Measurements from ENCODE around the gene COLEC11.

COLEC11 gene

DNA sequence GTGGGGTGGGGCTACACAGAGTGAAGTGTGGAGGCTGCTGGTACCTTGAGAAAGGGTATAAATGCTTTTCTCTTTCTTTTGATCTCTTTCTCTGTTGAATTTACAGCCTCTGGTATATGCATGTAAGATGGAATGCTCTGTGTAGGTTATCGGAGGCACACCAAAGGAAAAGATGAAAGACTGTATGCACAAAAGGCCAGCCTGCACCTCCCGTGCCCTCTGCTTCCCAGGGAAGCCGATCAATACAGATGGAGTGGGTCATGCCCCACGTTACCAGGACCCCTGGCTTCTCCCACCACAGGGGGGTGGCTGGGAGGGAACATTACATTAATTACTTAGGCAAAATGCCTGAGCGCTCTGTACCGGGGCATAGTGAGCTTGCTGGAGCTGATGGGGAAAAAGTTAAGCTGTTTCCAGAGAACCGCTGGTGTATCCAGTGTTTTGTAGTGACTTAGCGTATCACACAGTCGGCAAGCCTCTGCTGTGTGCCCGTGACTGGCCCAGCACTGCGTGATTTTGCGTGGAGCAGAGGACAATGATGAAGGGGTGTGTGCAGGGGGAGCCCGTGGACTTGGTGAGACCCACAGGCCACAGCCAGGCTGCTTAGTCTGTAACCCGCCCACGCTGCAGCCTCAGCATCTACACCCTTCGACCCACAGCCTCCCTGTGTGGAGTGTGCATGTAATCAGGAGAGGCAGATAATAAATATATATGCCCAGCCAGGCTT, 71.1 kb downstream of the COLEC11 start:
- Histone ChIP-seq H3K36me3 (ENCODE audit: insufficient read depth, low read length) (no peaks in the 10 kb centered on the region), H3K4me3 (ENCODE audit: low read depth in 1 of 2, low read length in 2 of 2) (no peak overlapping the region)

GRCh38 chr2:3666613-3666975, 71.7 kb downstream of the COLEC11 start:
- H3K27ac ChIP-seq (ENCODE audit: low read depth, low read length) = no peak overlapping the region
- H3K27me3 ChIP-seq (ENCODE audit: control insufficient read depth in 1 of 2, insufficient read depth in 2 of 2, low read length in 2 of 2) = no peaks in the 10 kb centered on the region
- no peak overlapping the region for H3K4me3 ChIP-seq (ENCODE audit: low read depth in 1 of 2, low read length in 2 of 2)
- no peaks in the 10 kb centered on the region for H3K9me3 ChIP-seq (ENCODE audit: low read length)
- no peaks in the 10 kb centered on the region for H3K36me3 ChIP-seq (ENCODE audit: insufficient read depth, low read length)
- no peak overlapping the region for H3K9ac ChIP-seq (ENCODE audit: low read length)
- H3K4me1 ChIP-seq (ENCODE audit: insufficient read depth, low read length) = no peaks in the 10 kb centered on the region

More for the DNA sequence above, 71.1 kb downstream of the COLEC11 start:
- no peak overlapping the region for H3K27ac ChIP-seq (ENCODE audit: low read depth, low read length)
- H3K4me1 ChIP-seq (ENCODE audit: insufficient read depth, low read length) = no peaks in the 10 kb centered on the region
- H3K9me3 ChIP-seq (ENCODE audit: low read length) = no peaks in the 10 kb centered on the region
- no peaks in the 10 kb centered on the region for H3K27me3 ChIP-seq (ENCODE audit: control insufficient read depth in 1 of 2, insufficient read depth in 2 of 2, low read length in 2 of 2)
- no peak overlapping the region for H3K9ac ChIP-seq (ENCODE audit: low read length)

- Histone ChIP-seq H3K36me3 (ENCODE audit: insufficient read depth, low read length) (no peaks in the 10 kb centered on the region), H3K4me3 (ENCODE audit: low read depth in 1 of 2, low read length in 2 of 2) (no peak overlapping the region), H3K27ac (ENCODE audit: low read depth, low read length) (no peak overlapping the region), H3K9me3 (ENCODE audit: low read length) (no peaks in the 10 kb centered on the region), H3K9ac (ENCODE audit: low read length) (no peak overlapping the region), H3K4me1 (ENCODE audit: insufficient read depth, low read length) (no peaks in the 10 kb centered on the region), H3K27me3 (ENCODE audit: control insufficient read depth in 1 of 2, insufficient read depth in 2 of 2, low read length in 2 of 2) (no peaks in the 10 kb centered on the region)
Observed at GRCh38 chr2:3667151-3667631, 72.3 kb downstream of the COLEC11 start.

DNA sequence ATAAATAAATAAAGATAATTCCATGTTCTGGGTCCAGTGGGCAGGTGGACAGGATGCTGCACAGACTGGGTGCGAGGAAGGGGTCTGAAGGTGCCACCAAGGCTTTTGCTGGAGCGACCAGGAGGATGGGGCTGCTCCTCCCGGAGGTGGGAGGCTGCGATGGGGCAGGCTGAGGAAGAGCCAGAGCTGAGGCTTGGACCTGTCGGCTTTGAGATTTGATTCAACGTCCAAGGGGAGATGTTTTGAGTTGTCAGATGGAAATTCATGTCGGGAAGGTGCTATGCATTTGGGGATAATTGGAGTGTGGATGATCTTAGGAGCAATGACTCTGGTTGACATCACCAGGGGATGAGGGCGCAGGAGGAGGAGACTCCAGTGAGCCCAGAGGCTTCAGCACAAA, 74.7 kb downstream of the COLEC11 start:
- no peaks in the 10 kb centered on the region for H3K9me3 ChIP-seq (ENCODE audit: low read length)
- no peaks in the 10 kb centered on the region for H3K36me3 ChIP-seq (ENCODE audit: insufficient read depth, low read length)
- no peak overlapping the region for H3K9ac ChIP-seq (ENCODE audit: low read length)
- no peak overlapping the region for H3K4me3 ChIP-seq (ENCODE audit: low read depth in 1 of 2, low read length in 2 of 2)
- H3K27ac ChIP-seq (ENCODE audit: low read depth, low read length) = no peak overlapping the region
- H3K27me3 ChIP-seq (ENCODE audit: control insufficient read depth in 1 of 2, insufficient read depth in 2 of 2, low read length in 2 of 2) = no peaks in the 10 kb centered on the region
- no peaks in the 10 kb centered on the region for H3K4me1 ChIP-seq (ENCODE audit: insufficient read depth, low read length)

- Histone ChIP-seq H3K36me3 (ENCODE audit: insufficient read depth, low read length) (no peaks in the 10 kb centered on the region), H3K9me3 (ENCODE audit: low read length) (no peaks in the 10 kb centered on the region), H3K4me3 (ENCODE audit: low read depth in 1 of 2, low read length in 2 of 2) (no peak overlapping the region), H3K4me1 (ENCODE audit: insufficient read depth, low read length) (no peaks in the 10 kb centered on the region), H3K27ac (ENCODE audit: low read depth, low read length) (no peak overlapping the region), H3K27me3 (ENCODE audit: control insufficient read depth in 1 of 2, insufficient read depth in 2 of 2, low read length in 2 of 2) (no peaks in the 10 kb centered on the region), H3K9ac (ENCODE audit: low read length) (no peak overlapping the region)
Observed at GRCh38 chr2:3670376-3670775, 75.5 kb downstream of the COLEC11 start.

DNA sequence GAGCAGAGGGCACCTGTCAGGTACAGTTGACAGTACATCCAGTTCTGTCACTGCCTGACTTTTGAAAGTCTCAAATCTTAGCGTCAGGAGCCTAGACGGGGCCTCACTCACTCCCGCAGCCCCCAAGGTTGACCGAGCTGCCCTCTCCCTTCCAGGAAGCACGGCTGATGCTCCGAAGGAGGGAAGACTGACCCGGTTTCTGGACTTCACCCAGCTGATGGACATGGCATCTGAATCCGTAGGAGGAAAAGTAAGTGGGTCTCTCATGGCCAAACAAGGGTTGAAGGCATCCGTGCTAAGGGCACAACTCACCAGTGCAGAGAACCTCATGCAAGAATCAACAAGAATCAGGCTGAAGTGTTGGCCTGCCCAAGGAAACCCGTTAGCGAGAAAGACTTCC, 76.0 kb downstream of the COLEC11 start:
- Histone ChIP-seq H3K4me1 (ENCODE audit: insufficient read depth, low read length) (no peaks in the 10 kb centered on the region), H3K27ac (ENCODE audit: low read depth, low read length) (no peak overlapping the region), H3K9ac (ENCODE audit: low read length) (no peak overlapping the region), H3K27me3 (ENCODE audit: control insufficient read depth in 1 of 2, insufficient read depth in 2 of 2, low read length in 2 of 2) (no peaks in the 10 kb centered on the region), H3K4me3 (ENCODE audit: low read depth in 1 of 2, low read length in 2 of 2) (no peak overlapping the region), H3K36me3 (ENCODE audit: insufficient read depth, low read length) (no peaks in the 10 kb centered on the region), H3K9me3 (ENCODE audit: low read length) (no peaks in the 10 kb centered on the region)

- no peak overlapping the region for H3K27ac ChIP-seq (ENCODE audit: low read depth, low read length)
- H3K36me3 ChIP-seq (ENCODE audit: insufficient read depth, low read length) = no peaks in the 10 kb centered on the region
- H3K27me3 ChIP-seq (ENCODE audit: control insufficient read depth in 1 of 2, insufficient read depth in 2 of 2, low read length in 2 of 2) = no peaks in the 10 kb centered on the region
- H3K9me3 ChIP-seq (ENCODE audit: low read length) = no peaks in the 10 kb centered on the region
- H3K4me1 ChIP-seq (ENCODE audit: insufficient read depth, low read length) = no peaks in the 10 kb centered on the region
- no peak overlapping the region for H3K4me3 ChIP-seq (ENCODE audit: low read depth in 1 of 2, low read length in 2 of 2)
- H3K9ac ChIP-seq (ENCODE audit: low read length) = no peak overlapping the region
Observed at GRCh38 chr2:3672861-3673678, 78.2 kb downstream of the COLEC11 start.

GRCh38 chr2:3674066-3674845, 79.3 kb downstream of the COLEC11 start:
- Histone ChIP-seq H3K4me1 (ENCODE audit: insufficient read depth, low read length) (no peaks in the 10 kb centered on the region), H3K9ac (ENCODE audit: low read length) (no peak overlapping the region), H3K27me3 (ENCODE audit: control insufficient read depth in 1 of 2, insufficient read depth in 2 of 2, low read length in 2 of 2) (no peaks in the 10 kb centered on the region), H3K4me3 (ENCODE audit: low read depth in 1 of 2, low read length in 2 of 2) (no peak overlapping the region), H3K36me3 (ENCODE audit: insufficient read depth, low read length) (no peaks in the 10 kb centered on the region), H3K9me3 (ENCODE audit: low read length) (no peaks in the 10 kb centered on the region), H3K27ac (ENCODE audit: low read depth, low read length) (no peak overlapping the region)

GRCh38 chr2:3675687-3676086, 80.8 kb downstream of the COLEC11 start:
- H3K36me3 ChIP-seq (ENCODE audit: insufficient read depth, low read length) = no peaks in the 10 kb centered on the region
- no peaks in the 10 kb centered on the region for H3K4me1 ChIP-seq (ENCODE audit: insufficient read depth, low read length)
- H3K4me3 ChIP-seq (ENCODE audit: low read depth in 1 of 2, low read length in 2 of 2) = no peak overlapping the region
- H3K9me3 ChIP-seq (ENCODE audit: low read length) = no peaks in the 10 kb centered on the region
- H3K27ac ChIP-seq (ENCODE audit: low read depth, low read length) = no peak overlapping the region
- H3K27me3 ChIP-seq (ENCODE audit: control insufficient read depth in 1 of 2, insufficient read depth in 2 of 2, low read length in 2 of 2) = no peaks in the 10 kb centered on the region
- no peak overlapping the region for H3K9ac ChIP-seq (ENCODE audit: low read length)

- H3K4me3 ChIP-seq (ENCODE audit: low read depth in 1 of 2, low read length in 2 of 2) = no peak overlapping the region
- no peaks in the 10 kb centered on the region for H3K4me1 ChIP-seq (ENCODE audit: insufficient read depth, low read length)
- no peaks in the 10 kb centered on the region for H3K27me3 ChIP-seq (ENCODE audit: control insufficient read depth in 1 of 2, insufficient read depth in 2 of 2, low read length in 2 of 2)
- no peaks in the 10 kb centered on the region for H3K36me3 ChIP-seq (ENCODE audit: insufficient read depth, low read length)
- H3K9me3 ChIP-seq (ENCODE audit: low read length) = no peaks in the 10 kb centered on the region
- H3K9ac ChIP-seq (ENCODE audit: low read length) = no peak overlapping the region
- no peak overlapping the region for H3K27ac ChIP-seq (ENCODE audit: low read depth, low read length)
Observed at GRCh38 chr2:3677436-3677835, 82.5 kb downstream of the COLEC11 start.

DNA sequence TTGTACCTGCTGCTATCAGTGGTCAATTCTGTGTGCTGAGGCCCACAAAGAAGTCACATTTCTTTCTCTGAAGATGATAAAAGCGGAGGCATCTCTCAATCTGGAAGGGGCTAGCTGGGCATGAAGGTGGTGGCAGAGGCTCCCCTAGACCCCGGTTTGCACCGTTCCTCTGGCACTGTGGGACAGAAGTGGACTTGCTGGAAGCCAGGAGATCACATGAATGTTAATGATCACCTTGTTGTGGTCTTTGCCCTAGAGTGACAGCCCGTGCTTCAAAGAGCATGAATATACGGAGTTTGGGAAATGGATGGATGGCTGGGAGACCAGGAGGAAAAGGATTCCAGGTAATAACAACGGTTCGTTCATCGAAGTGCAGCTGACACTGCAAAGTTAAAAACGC, 83.3 kb downstream of the COLEC11 start:
- H3K27me3 ChIP-seq (ENCODE audit: control insufficient read depth in 1 of 2, insufficient read depth in 2 of 2, low read length in 2 of 2) = no peaks in the 10 kb centered on the region
- H3K9ac ChIP-seq (ENCODE audit: low read length) = no peak overlapping the region
- no peaks in the 10 kb centered on the region for H3K9me3 ChIP-seq (ENCODE audit: low read length)
- no peak overlapping the region for H3K27ac ChIP-seq (ENCODE audit: low read depth, low read length)
- no peaks in the 10 kb centered on the region for H3K4me1 ChIP-seq (ENCODE audit: insufficient read depth, low read length)
- H3K4me3 ChIP-seq (ENCODE audit: low read depth in 1 of 2, low read length in 2 of 2) = no peak overlapping the region
- H3K36me3 ChIP-seq (ENCODE audit: insufficient read depth, low read length) = no peaks in the 10 kb centered on the region

Data from muscle layer of colon (tissue), 2 donors.